HG02642 (cell line): Measurements from ENCODE around the gene ABCB9.
"Not testable (repeated sequence)": the region's sequence is repeated elsewhere in the genome, so short reads cannot be mapped to it uniquely, and the experiment has no call there.

ENCODE experiments used
- ATAC-seq: cut with Tn5 transposase; IDR thresholded peaks from one replicate; pipeline ENCODE4 v1.9.1; 2021; ENCODE audit warnings: mild to moderate bottlenecking; ENCODE audit not compliant: unreplicated experiment, poor library complexity

The ABCB9 gene

GRCh38 chr12:122905258-122905657, 61.0 kb downstream of the ABCB9 start:
- ATAC-seq = not testable (repeated sequence)

- no peak for ATAC-seq
Measured at GRCh38 chr12:122903693-122904034, 62.6 kb downstream of the ABCB9 start.

GRCh38 chr12:122902854-122903692, 63.2 kb downstream of the ABCB9 start:
- no peak for ATAC-seq

- ATAC-seq = no peak
Measured at GRCh38 chr12:122899887-122900286, 66.4 kb downstream of the ABCB9 start.

GRCh38 chr12:122896662-122897061, 69.6 kb downstream of the ABCB9 start:
- ATAC-seq = no peak

- ATAC-seq = no peak
Measured at GRCh38 chr12:122895704-122896636, 70.3 kb downstream of the ABCB9 start, which contains the start of gene VPS37B. Gene VPS37B (minus strand): TSS chr12:122896124. CDS start chr12:122896062, 62 bp downstream.

GRCh38 chr12:122895320-122895703, 71.0 kb downstream of the ABCB9 start:
- no peak for ATAC-seq

GRCh38 chr12:122894193-122895121, 71.8 kb downstream of the ABCB9 start:
- no peak for ATAC-seq

GRCh38 chr12:122893208-122894153, 72.8 kb downstream of the ABCB9 start:
- ATAC-seq = no peak

GRCh38 chr12:122892724-122893123, 73.5 kb downstream of the ABCB9 start:
- ATAC-seq = not testable (repeated sequence)

GRCh38 chr12:122891661-122892525, 74.4 kb downstream of the ABCB9 start:
- ATAC-seq = no peak

- ATAC-seq = no peak
Measured at GRCh38 chr12:122889761-122890520, 76.3 kb downstream of the ABCB9 start.

GRCh38 chr12:122888232-122888752, 78.0 kb downstream of the ABCB9 start:
- peak; percentile 39 for ATAC-seq

- peak; percentile 23 for ATAC-seq
Measured at GRCh38 chr12:122887819-122888212, 78.4 kb downstream of the ABCB9 start.

GRCh38 chr12:122886851-122887818, 79.1 kb downstream of the ABCB9 start:
- peak; percentile 74 for ATAC-seq

GRCh38 chr12:122886161-122886560, 80.1 kb downstream of the ABCB9 start:
- no peak for ATAC-seq
